DND-41 (cell line): ENCODE measurements around the gene DHX32.

Source experiments
- ATAC-seq: fragments of 200-7000 bp; cut with Tn5 transposase; 3 replicates; pipeline ENCODE4 v1.9.1; 2021; ENCODE audit warnings: low read depth; ENCODE audit not compliant: insufficient read depth
- DNase-seq: peaks from one replicate; pipeline ENCODE4 v3.0.0-alpha.2; 2020
- H2AFZ ChIP-seq: 2 replicates; pipeline ENCODE4 v1.6.0; 2012; ENCODE audit warnings: low read depth, low read length
- H3K27ac ChIP-seq: 2 replicates; pipeline ENCODE4 v1.5.1; 2012; ENCODE audit warnings: low read length, inconsistent platforms
- H3K27me3 ChIP-seq: fragments of 200-600 bp; sonication (generic); 2 replicates; pipeline ENCODE4 v1.6.0; 2012; ENCODE audit warnings: low read length, mild to moderate bottlenecking, inconsistent platforms; ENCODE audit not compliant: insufficient read depth, poor library complexity
- H3K36me3 ChIP-seq: 2 replicates; pipeline ENCODE4 v1.5.1; 2012; ENCODE audit warnings: low read length, inconsistent platforms; ENCODE audit not compliant: insufficient read depth
- H3K4me1 ChIP-seq: 2 replicates; pipeline ENCODE4 v1.5.1; 2012; ENCODE audit warnings: mild to moderate bottlenecking, low read length; ENCODE audit not compliant: insufficient read depth
- H3K4me2 ChIP-seq: 2 replicates; pipeline ENCODE4 v1.6.0; 2012; ENCODE audit warnings: mild to moderate bottlenecking, moderate library complexity, low read length, inconsistent platforms; ENCODE audit not compliant: insufficient read depth
- H3K4me3 ChIP-seq, 2 experiments: fragments of 200-600 bp in 1 of 2; shearing (Covaris generic) in 1 of 2; 2 replicates each; pipeline ENCODE4 v1.5.1; 2012 to 2016; ENCODE audit warnings: inconsistent platforms in 2 of 2, low read length in 2 of 2, mild to moderate bottlenecking in 2 of 2, low read depth in 1 of 2, moderate library complexity in 1 of 2
- H3K79me2 ChIP-seq: 2 replicates; pipeline ENCODE4 v1.6.0; 2012; ENCODE audit warnings: low read length, inconsistent platforms; ENCODE audit not compliant: insufficient read depth
- H3K9ac ChIP-seq: 2 replicates; pipeline ENCODE4 v1.6.0; 2012; ENCODE audit warnings: low read depth, mild to moderate bottlenecking, inconsistent platforms, low read length, moderate library complexity
- H3K9me3 ChIP-seq: 2 replicates; pipeline ENCODE4 v1.5.1; 2012; ENCODE audit warnings: low read length, moderate library complexity, mild to moderate bottlenecking, inconsistent platforms; ENCODE audit not compliant: insufficient read depth, severe bottlenecking
- H4K20me1 ChIP-seq: 2 replicates; pipeline ENCODE4 v1.6.0; 2012; ENCODE audit warnings: low read length; ENCODE audit not compliant: insufficient read depth
- EZH2 ChIP-seq: IDR thresholded peaks from 3 replicates; pipeline ENCODE4 v1.6.1; 2012; ENCODE audit warnings: borderline replicate concordance, low read depth, mild to moderate bottlenecking, moderate library complexity, low read length, inconsistent platforms; ENCODE audit not compliant: severe bottlenecking
- TF ChIP-seq, protein P1 (sequence below): IDR thresholded peaks from 2 replicates; pipeline ENCODE4 v1.5.1; 2012; ENCODE audit warnings: borderline replicate concordance, low read length, moderate library complexity, mild to moderate bottlenecking; ENCODE audit not compliant: poor library complexity, severe bottlenecking; ENCODE audit errors: extremely low read depth

The DHX32 gene

GRCh38 chr10:125848371-125848770 is 32.7 kb downstream of the DHX32 start:
- Histone ChIP-seq H3K4me1 (no peaks in the 10 kb centered on the region), H3K27ac (no peak overlapping the region), H3K9ac (no peak overlapping the region), H3K36me3 (peaks cover 3% of the 10 kb centered on the region; the same call in 1 of the 2 replicates), H4K20me1 (no peaks in the 10 kb centered on the region), H3K4me3 (no peak overlapping the region), H3K4me2 (no peak overlapping the region), H2AFZ (no peak overlapping the region), H3K79me2 (no peaks in the 10 kb centered on the region), H3K9me3 (no peaks in the 10 kb centered on the region), H3K27me3 (no peaks in the 10 kb centered on the region)
- TF ChIP-seq, protein P1, sequence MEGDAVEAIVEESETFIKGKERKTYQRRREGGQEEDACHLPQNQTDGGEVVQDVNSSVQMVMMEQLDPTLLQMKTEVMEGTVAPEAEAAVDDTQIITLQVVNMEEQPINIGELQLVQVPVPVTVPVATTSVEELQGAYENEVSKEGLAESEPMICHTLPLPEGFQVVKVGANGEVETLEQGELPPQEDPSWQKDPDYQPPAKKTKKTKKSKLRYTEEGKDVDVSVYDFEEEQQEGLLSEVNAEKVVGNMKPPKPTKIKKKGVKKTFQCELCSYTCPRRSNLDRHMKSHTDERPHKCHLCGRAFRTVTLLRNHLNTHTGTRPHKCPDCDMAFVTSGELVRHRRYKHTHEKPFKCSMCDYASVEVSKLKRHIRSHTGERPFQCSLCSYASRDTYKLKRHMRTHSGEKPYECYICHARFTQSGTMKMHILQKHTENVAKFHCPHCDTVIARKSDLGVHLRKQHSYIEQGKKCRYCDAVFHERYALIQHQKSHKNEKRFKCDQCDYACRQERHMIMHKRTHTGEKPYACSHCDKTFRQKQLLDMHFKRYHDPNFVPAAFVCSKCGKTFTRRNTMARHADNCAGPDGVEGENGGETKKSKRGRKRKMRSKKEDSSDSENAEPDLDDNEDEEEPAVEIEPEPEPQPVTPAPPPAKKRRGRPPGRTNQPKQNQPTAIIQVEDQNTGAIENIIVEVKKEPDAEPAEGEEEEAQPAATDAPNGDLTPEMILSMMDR = no peak
- TF ChIP-seq EZH2 = no peak
- DNase-seq = no peak
- no peak for ATAC-seq

DNA sequence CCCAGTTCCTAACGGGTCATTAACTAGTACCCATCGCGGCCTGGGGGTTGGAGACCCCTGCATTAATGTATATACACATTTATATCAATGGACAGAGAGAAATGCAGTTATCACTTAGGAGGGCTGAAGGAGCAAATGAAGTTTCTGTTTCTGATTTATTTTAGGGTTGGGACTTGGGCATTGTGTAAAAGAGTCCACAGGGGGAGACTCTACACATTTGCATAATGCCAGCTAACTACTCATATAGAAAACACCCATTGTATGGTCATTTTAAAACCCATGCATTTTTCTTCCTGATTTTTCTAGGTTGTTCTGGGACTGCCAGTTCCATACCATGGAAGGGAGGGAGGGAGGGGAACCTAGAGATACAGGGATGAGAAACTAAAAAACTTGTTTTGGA is 34.2 kb downstream of the DHX32 start:
- Histone ChIP-seq H3K36me3 (peaks cover 10% of the 10 kb centered on the region; the same call in 1 of the 2 replicates), H2AFZ (no peak overlapping the region)
- ATAC-seq = no peak

DNA sequence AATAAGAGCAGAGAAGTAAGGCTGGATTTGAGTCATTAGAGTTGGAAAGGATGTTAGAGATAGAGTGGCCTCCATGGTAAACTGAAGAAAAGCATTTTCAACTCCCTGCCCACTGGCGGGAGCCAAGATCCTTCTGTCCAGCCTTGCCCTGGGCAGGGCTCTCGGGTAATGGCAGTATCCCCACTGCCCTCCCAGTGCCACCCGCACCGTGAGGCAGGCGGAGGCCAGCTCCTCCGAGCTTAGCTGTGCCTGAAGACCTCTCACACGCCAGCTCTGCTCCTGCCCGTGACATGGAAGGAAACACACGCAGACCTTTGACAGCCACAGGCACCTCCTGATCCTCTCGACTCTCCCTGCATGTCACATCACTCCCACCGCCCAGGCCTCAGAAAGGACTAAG is 35.5 kb downstream of the DHX32 start:
- no peaks in the 10 kb centered on the region for H4K20me1 ChIP-seq
- H3K9ac ChIP-seq = no peak overlapping the region
- TF ChIP-seq, protein P1 = no peak
- no peak for TF ChIP-seq EZH2
- H2AFZ ChIP-seq = no peak overlapping the region
- no peaks in the 10 kb centered on the region for H3K27me3 ChIP-seq
- DNase-seq (no peak), ATAC-seq (no peak)
- no peaks in the 10 kb centered on the region for H3K4me1 ChIP-seq
- peaks cover 19% of the 10 kb centered on the region; the same call in 1 of the 2 replicates for H3K36me3 ChIP-seq
- no peak overlapping the region for H3K4me3 ChIP-seq
- H3K27ac ChIP-seq = no peak overlapping the region
- no peaks in the 10 kb centered on the region for H3K79me2 ChIP-seq
- no peak overlapping the region for H3K4me2 ChIP-seq
- no peaks in the 10 kb centered on the region for H3K9me3 ChIP-seq

More for the DNA sequence above, 34.2 kb downstream of the DHX32 start:
- DNase-seq = no peak
- Histone ChIP-seq H3K27me3 (no peaks in the 10 kb centered on the region), H3K9ac (no peak overlapping the region), H4K20me1 (no peaks in the 10 kb centered on the region), H3K79me2 (no peaks in the 10 kb centered on the region), H3K9me3 (no peaks in the 10 kb centered on the region), H3K4me2 (no peak overlapping the region), H3K4me3 (no peak overlapping the region), H3K4me1 (no peaks in the 10 kb centered on the region), H3K27ac (no peak overlapping the region)
- TF ChIP-seq EZH2 = no peak
- TF ChIP-seq, protein P1 = no peak

DNA sequence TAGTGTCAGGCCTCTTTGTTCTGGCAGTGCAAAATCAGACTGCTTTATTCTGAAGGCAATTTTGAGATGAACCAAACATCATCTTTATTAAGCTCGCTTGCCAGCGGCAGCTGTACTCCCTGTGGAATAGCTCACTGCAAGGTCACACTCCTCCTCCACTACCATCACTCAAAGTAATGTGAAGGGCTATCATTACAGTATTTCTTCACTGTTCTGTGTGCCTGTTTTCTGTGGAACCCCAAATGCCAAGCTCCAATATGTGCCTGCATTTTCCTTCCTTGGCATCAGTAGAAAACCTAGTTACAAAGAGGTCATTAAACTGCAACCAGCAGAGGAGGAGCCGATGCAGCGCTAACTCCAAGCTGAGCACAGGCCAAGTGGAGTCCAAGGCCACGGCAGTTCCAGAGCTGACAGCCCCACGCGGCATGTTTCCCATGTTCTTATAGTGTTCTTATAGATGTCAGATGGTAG is 36.3 kb downstream of the DHX32 start:
- no peaks in the 10 kb centered on the region for H3K4me1 ChIP-seq
- DNase-seq (no peak), ATAC-seq (no peak)
- H3K79me2 ChIP-seq = no peaks in the 10 kb centered on the region
- no peak overlapping the region for H3K9ac ChIP-seq
- H3K27ac ChIP-seq = no peak overlapping the region
- no peaks in the 10 kb centered on the region for H4K20me1 ChIP-seq
- TF ChIP-seq, protein P1 = no peak
- TF ChIP-seq EZH2 = no peak
- no peaks in the 10 kb centered on the region for H3K27me3 ChIP-seq
- H2AFZ ChIP-seq = no peak overlapping the region
- H3K9me3 ChIP-seq = no peaks in the 10 kb centered on the region
- peaks cover 25% of the 10 kb centered on the region for H3K36me3 ChIP-seq
- no peak overlapping the region for H3K4me3 ChIP-seq
- no peak overlapping the region for H3K4me2 ChIP-seq
